PFSK-1 (cell line): ENCODE results near the gene NTMT2.

ENCODE experiments used
- POLR2AphosphoS5 ChIP-seq: IDR thresholded peaks from 2 replicates; pipeline ENCODE4 v1.6.1; 2012; ENCODE audit warnings: low read depth, mild to moderate bottlenecking, control low read depth, low read length, moderate library complexity
- SIN3A ChIP-seq: IDR thresholded peaks from 2 replicates; pipeline ENCODE4 v1.6.1; 2012; ENCODE audit warnings: mild to moderate bottlenecking, low read length, moderate library complexity, borderline replicate concordance; ENCODE audit not compliant: insufficient read depth

- TF ChIP-seq POLR2AphosphoS5 (no peak), SIN3A (no peak)
Observed at GRCh38 chr1:170200621-170201397, 55.0 kb downstream of the NTMT2 start.
